Measurements from ENCODE around the gene COL23A1. TPM values are rescaled to one million over a fixed set of nuclear protein-coding genes. Genes with fewer than 3 reads are reported as not detected.
A peak's percentile ranks its signal among the peaks of the same experiment; 100 is the strongest.

Gene COL23A1
- total and polyA plus RNA-seq, 2 of the 13 experiments (the other 11 are each of a cell fraction or from before 2014, with no cell fraction given): not detected

DNA sequence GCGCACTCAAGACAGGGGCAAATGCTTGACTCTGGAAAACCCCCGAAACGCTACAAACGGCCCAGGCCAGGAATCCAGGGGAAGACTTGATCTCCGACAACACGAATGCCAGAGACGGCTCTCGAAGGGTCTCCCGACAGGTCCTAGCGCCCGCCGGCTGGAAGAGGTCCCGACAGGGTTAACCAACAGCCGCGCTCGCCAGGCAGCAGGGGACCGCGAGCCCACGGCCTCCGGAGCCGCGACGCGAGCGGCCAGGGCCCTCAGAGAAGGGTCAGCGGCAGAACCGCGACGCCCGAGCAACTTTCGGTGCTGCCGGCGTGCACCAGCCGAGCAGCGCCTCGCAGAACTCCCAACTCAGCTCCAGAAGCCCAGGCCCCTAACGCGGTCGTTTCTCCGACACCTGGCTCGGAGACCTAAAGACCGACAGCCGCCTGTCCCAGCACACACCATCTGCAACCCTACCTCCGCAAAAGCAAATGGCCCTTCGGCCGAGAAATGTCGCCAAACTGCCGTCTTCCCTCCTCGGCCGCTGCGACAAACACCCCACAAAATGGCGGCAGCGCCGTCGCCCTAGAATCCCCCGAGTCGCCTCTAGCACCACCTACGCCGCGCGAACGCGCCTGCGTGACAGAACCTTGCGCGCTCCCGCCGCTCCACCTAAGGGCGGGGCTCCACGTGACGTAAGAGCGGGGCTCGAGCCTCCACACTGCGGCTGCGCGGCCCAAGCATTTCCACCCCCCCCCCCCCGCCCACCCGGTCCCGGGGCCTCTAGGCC lies 36.5 kb upstream of the COL23A1 start, which contains the start of gene CLK4 (continued):
- TF ChIP-seq, protein P1, sequence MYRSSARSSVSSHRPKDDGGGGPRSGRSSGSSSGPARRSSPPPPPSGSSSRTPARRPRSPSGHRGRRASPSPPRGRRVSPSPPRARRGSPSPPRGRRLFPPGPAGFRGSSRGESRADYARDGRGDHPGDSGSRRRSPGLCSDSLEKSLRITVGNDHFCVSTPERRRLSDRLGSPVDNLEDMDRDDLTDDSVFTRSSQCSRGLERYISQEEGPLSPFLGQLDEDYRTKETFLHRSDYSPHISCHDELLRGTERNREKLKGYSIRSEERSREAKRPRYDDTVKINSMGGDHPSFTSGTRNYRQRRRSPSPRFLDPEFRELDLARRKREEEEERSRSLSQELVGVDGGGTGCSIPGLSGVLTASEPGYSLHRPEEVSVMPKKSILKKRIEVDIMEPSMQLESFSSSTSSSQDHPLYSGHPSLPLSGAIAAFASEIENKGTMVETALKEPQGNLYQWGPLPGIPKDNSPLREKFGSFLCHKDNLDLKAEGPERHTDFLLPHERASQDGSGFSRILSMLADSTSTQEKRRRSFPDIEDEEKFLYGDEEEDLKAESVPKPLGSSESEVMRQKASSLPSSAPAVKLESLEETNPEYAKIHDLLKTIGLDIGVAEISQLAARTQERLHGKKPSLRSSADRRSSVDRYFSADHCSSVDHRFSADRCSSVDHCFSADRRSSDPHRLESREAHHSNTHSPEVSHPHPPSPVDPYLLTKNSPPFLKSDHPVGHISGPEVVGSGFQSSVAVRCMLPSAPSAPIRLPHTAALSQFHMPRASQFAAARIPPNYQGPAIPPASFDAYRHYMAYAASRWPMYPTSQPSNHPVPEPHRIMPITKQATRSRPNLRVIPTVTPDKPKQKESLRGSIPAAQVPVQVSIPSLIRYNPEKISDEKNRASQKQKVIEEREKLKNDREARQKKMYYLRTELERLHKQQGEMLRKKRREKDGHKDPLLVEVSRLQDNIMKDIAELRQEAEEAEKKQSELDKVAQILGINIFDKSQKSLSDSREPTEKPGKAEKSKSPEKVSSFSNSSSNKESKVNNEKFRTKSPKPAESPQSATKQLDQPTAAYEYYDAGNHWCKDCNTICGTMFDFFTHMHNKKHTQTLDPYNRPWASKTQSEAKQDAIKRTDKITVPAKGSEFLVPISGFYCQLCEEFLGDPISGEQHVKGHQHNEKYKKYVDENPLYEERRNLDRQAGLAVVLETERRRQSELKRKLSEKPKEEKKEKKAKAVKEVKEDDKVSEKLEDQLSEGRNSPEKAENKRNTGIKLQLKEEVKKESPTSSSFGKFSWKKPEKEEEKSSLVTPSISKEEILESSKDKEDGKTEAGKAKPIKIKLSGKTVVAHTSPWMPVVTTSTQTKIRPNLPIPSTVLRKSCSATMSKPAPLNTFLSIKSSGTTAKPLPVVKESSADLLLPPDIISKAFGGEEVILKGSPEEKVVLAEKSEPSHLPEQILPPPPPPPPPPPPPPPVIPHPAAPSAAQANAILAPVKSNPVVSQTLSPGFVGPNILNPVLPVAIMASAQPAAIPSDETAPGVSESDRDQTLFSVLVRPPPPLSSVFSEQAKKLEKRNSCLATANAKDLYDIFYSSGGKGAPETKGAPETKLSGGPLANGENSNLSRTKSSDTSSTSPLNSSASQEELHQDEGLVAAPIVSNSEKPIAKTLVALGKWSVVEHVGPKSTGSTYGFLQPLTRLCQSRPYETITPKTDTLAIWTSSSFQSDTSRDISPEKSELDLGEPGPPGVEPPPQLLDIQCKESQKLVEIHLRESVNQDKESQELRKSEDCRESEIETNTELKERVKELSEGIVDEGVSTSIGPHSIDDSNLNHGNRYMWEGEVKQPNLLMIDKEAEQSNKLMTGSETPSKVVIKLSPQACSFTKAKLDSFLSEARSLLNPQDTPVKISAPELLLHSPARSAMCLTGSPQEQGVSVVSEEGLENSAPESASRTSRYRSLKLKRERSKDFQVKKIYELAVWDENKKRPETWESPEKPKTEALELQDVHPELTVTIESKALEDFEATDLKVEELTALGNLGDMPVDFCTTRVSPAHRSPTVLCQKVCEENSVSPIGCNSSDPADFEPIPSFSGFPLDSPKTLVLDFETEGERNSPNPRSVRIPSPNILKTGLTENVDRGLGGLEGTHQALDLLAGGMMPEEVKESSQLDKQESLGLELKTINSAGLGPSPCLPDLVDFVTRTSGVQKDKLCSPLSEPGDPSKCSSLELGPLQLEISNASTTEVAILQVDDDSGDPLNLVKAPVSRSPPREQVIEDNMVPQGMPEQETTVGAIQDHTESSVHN (CRISPR knock-in tag; IDR thresholded peaks at IDR 0.05): no peak
- TF ChIP-seq RORA (CRISPR knock-in tag; IDR thresholded peaks at IDR 0.05) (0 out of 2 replicates have a peak, but pooled peaks have one; percentile 53), ZNF431 (CRISPR knock-in tag; IDR thresholded peaks at IDR 0.05; ENCODE audit: borderline replicate concordance, low read depth) (peak; percentile 30; the same call in 1 of the 2 replicates), SAFB2 (CRISPR knock-in tag; IDR thresholded peaks at IDR 0.05; ENCODE audit: borderline replicate concordance, low read depth) (no peak; the same call in 1 of the 2 replicates), RXRA (CRISPR knock-in tag; IDR thresholded peaks at IDR 0.05) (0 out of 2 replicates have a peak, but pooled peaks have one; percentile 31), DR1 (CRISPR knock-in tag; IDR thresholded peaks at IDR 0.05) (no peak), RBM22 (optimal IDR thresholded peaks at IDR 0.05; ENCODE audit: low read length) (no peak), ISL2 (CRISPR knock-in tag; IDR thresholded peaks at IDR 0.05) (no peak; the same call in 1 of the 2 replicates), RELA (CRISPR knock-in tag; IDR thresholded peaks at IDR 0.05) (no peak), RFXAP (CRISPR knock-in tag; IDR thresholded peaks at IDR 0.05; ENCODE audit: borderline replicate concordance) (no peak; the same call in 1 of the 2 replicates), KDM5B (CRISPR knock-in tag; IDR thresholded peaks at IDR 0.05; ENCODE audit: borderline replicate concordance) (peak; percentile 87; the same call in 1 of the 2 replicates), ZFP82 (CRISPR knock-in tag; IDR thresholded peaks at IDR 0.05; ENCODE audit: borderline replicate concordance) (0 out of 2 replicates have a peak, but pooled peaks have one; percentile 75)
- TF ChIP-seq, protein P2, sequence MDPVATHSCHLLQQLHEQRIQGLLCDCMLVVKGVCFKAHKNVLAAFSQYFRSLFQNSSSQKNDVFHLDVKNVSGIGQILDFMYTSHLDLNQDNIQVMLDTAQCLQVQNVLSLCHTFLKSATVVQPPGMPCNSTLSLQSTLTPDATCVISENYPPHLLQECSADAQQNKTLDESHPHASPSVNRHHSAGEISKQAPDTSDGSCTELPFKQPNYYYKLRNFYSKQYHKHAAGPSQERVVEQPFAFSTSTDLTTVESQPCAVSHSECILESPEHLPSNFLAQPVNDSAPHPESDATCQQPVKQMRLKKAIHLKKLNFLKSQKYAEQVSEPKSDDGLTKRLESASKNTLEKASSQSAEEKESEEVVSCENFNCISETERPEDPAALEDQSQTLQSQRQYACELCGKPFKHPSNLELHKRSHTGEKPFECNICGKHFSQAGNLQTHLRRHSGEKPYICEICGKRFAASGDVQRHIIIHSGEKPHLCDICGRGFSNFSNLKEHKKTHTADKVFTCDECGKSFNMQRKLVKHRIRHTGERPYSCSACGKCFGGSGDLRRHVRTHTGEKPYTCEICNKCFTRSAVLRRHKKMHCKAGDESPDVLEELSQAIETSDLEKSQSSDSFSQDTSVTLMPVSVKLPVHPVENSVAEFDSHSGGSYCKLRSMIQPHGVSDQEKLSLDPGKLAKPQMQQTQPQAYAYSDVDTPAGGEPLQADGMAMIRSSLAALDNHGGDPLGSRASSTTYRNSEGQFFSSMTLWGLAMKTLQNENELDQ (CRISPR knock-in tag; IDR thresholded peaks at IDR 0.05; ENCODE audit: borderline replicate concordance): no peak
- TF ChIP-seq, protein P3, sequence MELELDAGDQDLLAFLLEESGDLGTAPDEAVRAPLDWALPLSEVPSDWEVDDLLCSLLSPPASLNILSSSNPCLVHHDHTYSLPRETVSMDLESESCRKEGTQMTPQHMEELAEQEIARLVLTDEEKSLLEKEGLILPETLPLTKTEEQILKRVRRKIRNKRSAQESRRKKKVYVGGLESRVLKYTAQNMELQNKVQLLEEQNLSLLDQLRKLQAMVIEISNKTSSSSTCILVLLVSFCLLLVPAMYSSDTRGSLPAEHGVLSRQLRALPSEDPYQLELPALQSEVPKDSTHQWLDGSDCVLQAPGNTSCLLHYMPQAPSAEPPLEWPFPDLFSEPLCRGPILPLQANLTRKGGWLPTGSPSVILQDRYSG (CRISPR knock-in tag; IDR thresholded peaks at IDR 0.05): 0 out of 2 replicates have a peak, but pooled peaks have one; percentile 24
- TF ChIP-seq, protein P4, sequence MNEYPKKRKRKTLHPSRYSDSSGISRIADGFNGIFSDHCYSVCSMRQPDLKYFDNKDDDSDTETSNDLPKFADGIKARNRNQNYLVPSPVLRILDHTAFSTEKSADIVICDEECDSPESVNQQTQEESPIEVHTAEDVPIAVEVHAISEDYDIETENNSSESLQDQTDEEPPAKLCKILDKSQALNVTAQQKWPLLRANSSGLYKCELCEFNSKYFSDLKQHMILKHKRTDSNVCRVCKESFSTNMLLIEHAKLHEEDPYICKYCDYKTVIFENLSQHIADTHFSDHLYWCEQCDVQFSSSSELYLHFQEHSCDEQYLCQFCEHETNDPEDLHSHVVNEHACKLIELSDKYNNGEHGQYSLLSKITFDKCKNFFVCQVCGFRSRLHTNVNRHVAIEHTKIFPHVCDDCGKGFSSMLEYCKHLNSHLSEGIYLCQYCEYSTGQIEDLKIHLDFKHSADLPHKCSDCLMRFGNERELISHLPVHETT (CRISPR knock-in tag; conservative IDR thresholded peaks at IDR 0.05): no peak
